Daoy (cell line): Measurements from ENCODE around the gene MRPL4. TPM values are rescaled to one million over a fixed set of nuclear protein-coding genes. Genes with fewer than 3 reads are reported as not detected.

Experiments
- total RNA-seq: library from RNA; depleted of rRNA; stranded (reverse); fragments of >200 nt; shearing (Covaris generic); gene quantifications from 2 replicates; pipeline ENCODE4 v1.2.3, GENCODE V29; 2014; rRNA removed

Gene MRPL4
- total RNA-seq, 1 experiment from 2014 or later: 107 TPM

Other genes starting within 250 kb of the MRPL4 start
- gene COL5A3, start 241.7 kb upstream of the MRPL4 start, total RNA-seq: 2.8 and 4.1 TPM in 2 replicates
- not detected in 2 replicates for gene RDH8, start 238.7 kb upstream of the MRPL4 start, total RNA-seq
- 11.1 and 11.4 TPM in 2 replicates for gene SHFL, start 165.9 kb upstream of the MRPL4 start, total RNA-seq
- gene ANGPTL6, start 149.5 kb upstream of the MRPL4 start, total RNA-seq: 0.69 TPM in 1 of 2 replicates, not detected in the other
- 55.3 and 68.6 TPM in 2 replicates for gene PPAN, start 145.9 kb upstream of the MRPL4 start, total RNA-seq
- 3.4 and 3.6 TPM in 2 replicates for gene P2RY11, start 140.5 kb upstream of the MRPL4 start, total RNA-seq
- 376 and 400 TPM in 2 replicates for gene EIF3G, start 132.3 kb upstream of the MRPL4 start, total RNA-seq
- 126 and 140 TPM in 2 replicates for gene DNMT1, start 57.3 kb upstream of the MRPL4 start, total RNA-seq
- gene S1PR2, start 20.9 kb upstream of the MRPL4 start, total RNA-seq: 3.5 and 3.7 TPM in 2 replicates
- 85.8 and 86.7 TPM in 2 replicates for gene ICAM1, start 18.9 kb downstream of the MRPL4 start, total RNA-seq
- gene ICAM4, start 34.7 kb downstream of the MRPL4 start, total RNA-seq: 0.63 TPM in 1 of 2 replicates, not detected in the other
- 0.54 and 2.2 TPM in 2 replicates for gene ICAM5, start 37.7 kb downstream of the MRPL4 start, total RNA-seq
- gene ZGLP1, start 57.6 kb downstream of the MRPL4 start, total RNA-seq: 0.39 and 2.2 TPM in 2 replicates
- gene FDX2, start 63.8 kb downstream of the MRPL4 start, total RNA-seq: 45.0 and 65.6 TPM in 2 replicates
- gene RAVER1, start 81.3 kb downstream of the MRPL4 start, total RNA-seq: 14.4 and 26.2 TPM in 2 replicates
- 1.4 and 5.4 TPM in 2 replicates for gene ICAM3, start 87.4 kb downstream of the MRPL4 start, total RNA-seq
- gene TYK2, start 128.4 kb downstream of the MRPL4 start, total RNA-seq: 39.2 and 46.6 TPM in 2 replicates
- 361 and 401 TPM in 2 replicates for gene CDC37, start 151.3 kb downstream of the MRPL4 start, total RNA-seq
- 0.69 and 2.3 TPM in 2 replicates for gene PDE4A, start 168.3 kb downstream of the MRPL4 start, total RNA-seq